Measurements from ENCODE around the gene NPS. TPM values are rescaled to one million over a fixed set of nuclear protein-coding genes. Genes with fewer than 3 reads are reported as not detected.

NPS gene
- total RNA-seq, 1 donor from 2014 or later = not detected

DNA sequence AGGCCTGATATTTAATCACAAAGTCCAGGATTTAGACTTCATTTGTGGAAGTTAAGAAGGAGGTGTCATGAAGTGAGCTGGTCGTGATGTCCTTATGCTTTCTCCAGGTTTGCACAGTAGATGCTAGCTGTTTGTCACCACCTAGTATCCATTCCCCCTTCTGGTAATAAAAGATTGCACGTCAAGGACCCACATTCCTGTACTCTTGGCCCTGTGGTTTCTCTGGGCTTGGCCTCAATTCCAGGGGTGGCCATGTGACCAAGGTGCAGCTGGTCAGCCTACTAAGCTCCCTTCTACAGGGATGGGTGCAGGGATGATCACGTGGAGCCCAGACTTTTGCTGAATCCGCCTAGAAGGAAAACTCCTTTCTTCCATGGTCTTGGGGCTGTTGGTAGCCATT is 16.5 kb downstream of the NPS start:
- TF ChIP-seq, protein P1, sequence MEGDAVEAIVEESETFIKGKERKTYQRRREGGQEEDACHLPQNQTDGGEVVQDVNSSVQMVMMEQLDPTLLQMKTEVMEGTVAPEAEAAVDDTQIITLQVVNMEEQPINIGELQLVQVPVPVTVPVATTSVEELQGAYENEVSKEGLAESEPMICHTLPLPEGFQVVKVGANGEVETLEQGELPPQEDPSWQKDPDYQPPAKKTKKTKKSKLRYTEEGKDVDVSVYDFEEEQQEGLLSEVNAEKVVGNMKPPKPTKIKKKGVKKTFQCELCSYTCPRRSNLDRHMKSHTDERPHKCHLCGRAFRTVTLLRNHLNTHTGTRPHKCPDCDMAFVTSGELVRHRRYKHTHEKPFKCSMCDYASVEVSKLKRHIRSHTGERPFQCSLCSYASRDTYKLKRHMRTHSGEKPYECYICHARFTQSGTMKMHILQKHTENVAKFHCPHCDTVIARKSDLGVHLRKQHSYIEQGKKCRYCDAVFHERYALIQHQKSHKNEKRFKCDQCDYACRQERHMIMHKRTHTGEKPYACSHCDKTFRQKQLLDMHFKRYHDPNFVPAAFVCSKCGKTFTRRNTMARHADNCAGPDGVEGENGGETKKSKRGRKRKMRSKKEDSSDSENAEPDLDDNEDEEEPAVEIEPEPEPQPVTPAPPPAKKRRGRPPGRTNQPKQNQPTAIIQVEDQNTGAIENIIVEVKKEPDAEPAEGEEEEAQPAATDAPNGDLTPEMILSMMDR (IDR thresholded peaks at IDR 0.05; ENCODE audit: unreplicated experiment) = no peak
- Mint-ChIP-seq H3K4me3 (no peak overlapping the region), H3K4me1 (no peaks in the 10 kb centered on the region), H3K9me3 (no peaks in the 10 kb centered on the region), H3K27me3 (ENCODE audit: low read depth) (peaks cover 49% of the 10 kb centered on the region), H3K36me3 (no peaks in the 10 kb centered on the region), H3K27ac (no peak overlapping the region)
- DNase-seq (ENCODE audit: low spot score in 2 of 2, unreplicated experiment in 2 of 2) = no peak

DNA sequence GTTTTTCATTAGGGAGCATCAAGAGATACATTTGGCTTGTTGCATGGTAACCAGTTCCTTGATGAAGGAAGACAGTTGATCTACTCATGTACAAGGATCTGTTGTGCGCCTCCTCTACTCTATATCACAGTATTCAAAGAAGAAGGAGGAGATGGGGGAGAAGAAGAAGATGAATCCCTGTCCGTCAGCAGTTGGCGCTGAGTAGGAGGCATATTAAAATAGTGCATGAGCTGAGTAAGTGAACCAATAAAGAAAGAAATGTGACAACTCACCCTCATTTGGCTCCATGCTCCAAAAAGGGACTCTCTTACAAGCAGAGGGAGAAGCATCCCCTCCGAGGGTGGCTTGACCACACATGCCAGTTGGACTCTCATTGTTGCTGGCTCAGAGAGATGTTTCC is 20.1 kb downstream of the NPS start:
- no peak for DNase-seq (ENCODE audit: low spot score in 2 of 2, unreplicated experiment in 2 of 2)
- H3K36me3 Mint-ChIP-seq = no peaks in the 10 kb centered on the region
- H3K27ac Mint-ChIP-seq = no peak overlapping the region
- no peaks in the 10 kb centered on the region for H3K4me1 Mint-ChIP-seq
- peaks cover 61% of the 10 kb centered on the region for H3K27me3 Mint-ChIP-seq (ENCODE audit: low read depth)
- H3K4me3 Mint-ChIP-seq = no peak overlapping the region
- H3K9me3 Mint-ChIP-seq = peaks cover 13% of the 10 kb centered on the region
- TF ChIP-seq, protein P1 (IDR thresholded peaks at IDR 0.05; ENCODE audit: unreplicated experiment) = no peak

DNA sequence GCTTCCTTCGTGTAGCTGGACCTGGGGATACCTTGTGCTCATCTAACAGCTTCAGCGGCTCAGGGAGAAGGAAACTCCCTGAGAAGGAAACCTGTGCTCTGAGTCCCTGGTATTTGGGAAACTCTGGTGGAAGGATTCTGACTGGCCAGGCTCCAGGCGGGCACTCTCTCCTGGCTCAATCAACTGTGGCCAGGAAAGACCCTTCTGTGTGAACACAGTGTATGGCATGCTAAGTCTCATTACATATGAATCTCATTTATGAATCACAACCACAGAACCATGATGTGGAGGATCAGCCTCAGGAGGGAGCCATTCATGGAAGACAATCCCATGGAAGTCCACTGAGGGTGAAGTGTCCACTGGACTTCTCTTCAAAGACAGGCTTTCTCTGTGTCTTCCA is 20.9 kb downstream of the NPS start:
- Mint-ChIP-seq H3K9me3 (peaks cover 13% of the 10 kb centered on the region), H3K27ac (no peak overlapping the region), H3K36me3 (no peaks in the 10 kb centered on the region), H3K4me1 (no peaks in the 10 kb centered on the region), H3K4me3 (no peak overlapping the region), H3K27me3 (ENCODE audit: low read depth) (peaks cover 62% of the 10 kb centered on the region)
- TF ChIP-seq, protein P1 (IDR thresholded peaks at IDR 0.05; ENCODE audit: unreplicated experiment) = no peak
- DNase-seq (ENCODE audit: low spot score in 2 of 2, unreplicated experiment in 2 of 2) = no peak

DNA sequence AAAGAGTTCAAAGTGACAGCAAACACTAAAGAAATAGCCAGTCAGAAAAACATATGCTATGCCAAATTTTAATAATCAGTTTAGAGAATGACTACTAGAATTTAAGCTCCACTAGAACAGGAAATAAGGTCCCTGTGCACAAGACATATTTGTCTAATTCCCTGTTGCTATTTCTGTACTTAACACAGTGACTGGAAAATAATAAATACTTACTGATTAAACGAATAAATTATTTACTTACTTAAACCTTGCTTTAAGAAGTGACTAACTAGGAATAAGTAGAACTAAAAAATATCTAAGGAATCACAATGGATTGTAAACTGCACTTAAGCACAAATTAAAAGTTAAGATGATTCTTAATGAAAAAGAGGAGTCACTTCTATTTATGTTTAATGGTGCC is 22.3 kb downstream of the NPS start:
- peaks cover 13% of the 10 kb centered on the region for H3K9me3 Mint-ChIP-seq
- no peak for DNase-seq (ENCODE audit: low spot score in 2 of 2, unreplicated experiment in 2 of 2)
- TF ChIP-seq, protein P1 (IDR thresholded peaks at IDR 0.05; ENCODE audit: unreplicated experiment) = no peak
- H3K27me3 Mint-ChIP-seq (ENCODE audit: low read depth) = peaks cover 57% of the 10 kb centered on the region
- H3K36me3 Mint-ChIP-seq = no peaks in the 10 kb centered on the region
- H3K4me3 Mint-ChIP-seq = no peak overlapping the region
- H3K27ac Mint-ChIP-seq = no peak overlapping the region
- H3K4me1 Mint-ChIP-seq = no peaks in the 10 kb centered on the region

DNA sequence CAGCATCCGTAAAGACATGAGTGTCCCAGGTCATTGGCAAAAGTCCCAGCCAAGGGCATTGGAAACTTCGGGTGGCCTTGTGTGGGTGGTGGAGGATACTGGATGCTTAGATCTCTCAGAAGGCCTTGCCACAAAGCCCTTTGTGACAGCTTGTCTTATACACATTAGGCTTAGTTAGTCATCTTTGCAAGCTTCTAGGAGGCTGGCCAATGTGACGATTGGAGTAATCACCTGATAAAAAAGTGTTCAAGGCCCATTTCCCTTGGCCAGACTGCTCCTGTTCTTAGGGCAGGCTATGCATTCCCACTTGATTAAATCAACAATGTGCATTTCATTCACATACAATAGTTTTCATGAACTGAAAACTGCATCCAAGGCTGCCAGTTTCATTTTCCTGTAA is 26.9 kb downstream of the NPS start:
- TF ChIP-seq, protein P1 (IDR thresholded peaks at IDR 0.05; ENCODE audit: unreplicated experiment) = no peak
- H3K27me3 Mint-ChIP-seq (ENCODE audit: low read depth) = peaks cover 62% of the 10 kb centered on the region
- no peaks in the 10 kb centered on the region for H3K4me1 Mint-ChIP-seq
- no peak overlapping the region for H3K4me3 Mint-ChIP-seq
- H3K9me3 Mint-ChIP-seq = peaks cover 13% of the 10 kb centered on the region
- DNase-seq (ENCODE audit: low spot score in 2 of 2, unreplicated experiment in 2 of 2) = no peak
- H3K36me3 Mint-ChIP-seq = no peaks in the 10 kb centered on the region
- H3K27ac Mint-ChIP-seq = no peak overlapping the region

DNA sequence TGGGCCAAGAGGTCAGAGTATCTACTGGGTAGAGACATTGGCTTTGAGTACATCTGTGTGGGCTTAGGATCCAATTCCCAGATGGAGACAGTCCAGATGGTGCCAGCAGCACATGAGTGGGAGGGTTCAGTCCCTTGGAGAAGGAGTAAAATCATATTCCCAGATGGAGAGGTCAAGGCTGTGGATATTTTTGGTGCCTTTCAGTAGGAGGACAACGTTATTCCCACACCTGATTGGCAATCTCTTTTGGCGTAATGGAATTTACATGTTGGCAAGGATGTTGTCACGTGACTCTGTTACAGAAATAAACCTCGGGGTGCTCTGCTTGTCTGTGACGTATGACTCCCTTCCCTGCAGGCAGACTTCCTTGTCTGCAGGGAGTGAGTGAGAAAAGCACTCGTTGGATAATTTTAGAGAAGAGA is 27.6 kb downstream of the NPS start:
- Mint-ChIP-seq H3K27ac (no peak overlapping the region), H3K36me3 (no peaks in the 10 kb centered on the region), H3K9me3 (peaks cover 13% of the 10 kb centered on the region)

More for the DNA sequence above, 27.6 kb downstream of the NPS start:
- no peak overlapping the region for H3K4me3 Mint-ChIP-seq
- H3K4me1 Mint-ChIP-seq = no peaks in the 10 kb centered on the region
- TF ChIP-seq, protein P1 (IDR thresholded peaks at IDR 0.05; ENCODE audit: unreplicated experiment) = no peak
- no peak for DNase-seq (ENCODE audit: low spot score in 2 of 2, unreplicated experiment in 2 of 2)
- H3K27me3 Mint-ChIP-seq (ENCODE audit: low read depth) = peaks cover 60% of the 10 kb centered on the region
